ENCODE data around the gene FBN2. TPM values are rescaled to one million over a fixed set of nuclear protein-coding genes. Genes with fewer than 3 reads are reported as not detected.
"Not testable (repeated sequence)": the region's sequence is repeated elsewhere in the genome, so short reads cannot be mapped to it uniquely, and the experiment has no call there.

The FBN2 gene
- total RNA-seq, 6 experiments from 2014 or later: 0.06 to 0.98 (median 0.45) TPM

- Histone ChIP-seq H3K27me3 (no peaks in the 10 kb centered on the region), H3K27ac (no peak overlapping the region), H3K36me3 (no peaks in the 10 kb centered on the region), H3K4me1 (no peaks in the 10 kb centered on the region), H3K4me3 (no peak overlapping the region), H3K9me3 (no peaks in the 10 kb centered on the region)
- TF ChIP-seq CTCF (IDR thresholded peaks at IDR 0.05): no peak
- TF ChIP-seq POLR2A (IDR thresholded peaks at IDR 0.05): no peak
- ATAC-seq (no peak), DNase-seq (no peak)
- 63% methylated on average over 8 of the region's 8 CpGs for WGBS (ENCODE audit: insufficient coverage, low coverage, low lambda C conversion rate, missing lambda C conversion rate)
- intact Hi-C loops (cut with DNase I): no loop called here
Observed at GRCh38 chr5:128328446-128328845, 209.6 kb downstream of the FBN2 start.

GRCh38 chr5:128328007-128328406 lies 210.0 kb downstream of the FBN2 start:
- H3K4me3 ChIP-seq: no peak overlapping the region
- ATAC-seq (no peak), DNase-seq (no peak)
- 7% methylated on average over 1 of the region's 1 CpG for WGBS (ENCODE audit: insufficient coverage, low coverage, low lambda C conversion rate, missing lambda C conversion rate)
- TF ChIP-seq CTCF (IDR thresholded peaks at IDR 0.05) (no peak), POLR2A (IDR thresholded peaks at IDR 0.05) (no peak)
- H3K36me3 ChIP-seq: no peaks in the 10 kb centered on the region
- no peaks in the 10 kb centered on the region for H3K27me3 ChIP-seq
- no peak overlapping the region for H3K27ac ChIP-seq
- intact Hi-C loops (cut with DNase I): no loop called here
- no peaks in the 10 kb centered on the region for H3K4me1 ChIP-seq
- no peaks in the 10 kb centered on the region for H3K9me3 ChIP-seq

- WGBS (ENCODE audit: insufficient coverage, low coverage, low lambda C conversion rate, missing lambda C conversion rate): 52% methylated on average over 3 of the region's 4 CpGs
- intact Hi-C loops (cut with DNase I); DNase-seq; H3K4me3 ChIP-seq; H3K9me3 ChIP-seq; H3K27me3 ChIP-seq; H3K36me3 ChIP-seq; H3K27ac ChIP-seq; H3K4me1 ChIP-seq; ATAC-seq: not testable (repeated sequence)
Observed at GRCh38 chr5:128321418-128321817, 216.6 kb downstream of the FBN2 start.

- intact Hi-C loops (cut with DNase I): no loop called here
- no peak for DNase-seq
- no peaks in the 10 kb centered on the region for H3K36me3 ChIP-seq
- ATAC-seq: no peak
- no peak overlapping the region for H3K27ac ChIP-seq
- TF ChIP-seq POLR2A (IDR thresholded peaks at IDR 0.05) (no peak), CTCF (IDR thresholded peaks at IDR 0.05) (no peak)
- H3K9me3 ChIP-seq: no peaks in the 10 kb centered on the region
- 70% methylated on average over 2 of the region's 2 CpGs for WGBS (ENCODE audit: insufficient coverage, low coverage, low lambda C conversion rate, missing lambda C conversion rate)
- no peaks in the 10 kb centered on the region for H3K4me1 ChIP-seq
- no peak overlapping the region for H3K4me3 ChIP-seq
- no peaks in the 10 kb centered on the region for H3K27me3 ChIP-seq
Observed at GRCh38 chr5:128318691-128319090, 219.4 kb downstream of the FBN2 start.

- H3K27me3 ChIP-seq: no peaks in the 10 kb centered on the region
- H3K4me1 ChIP-seq: no peaks in the 10 kb centered on the region
- H3K27ac ChIP-seq: no peak overlapping the region
- no peak overlapping the region for H3K4me3 ChIP-seq
- ATAC-seq: no peak
- H3K36me3 ChIP-seq: no peaks in the 10 kb centered on the region
- H3K9me3 ChIP-seq: no peaks in the 10 kb centered on the region
- WGBS (ENCODE audit: insufficient coverage, low coverage, low lambda C conversion rate, missing lambda C conversion rate): 54% methylated on average over 1 of the region's 1 CpG
- no peak for DNase-seq
- intact Hi-C loops (cut with DNase I): no loop called here
- no peak for TF ChIP-seq CTCF (IDR thresholded peaks at IDR 0.05)
- no peak for TF ChIP-seq POLR2A (IDR thresholded peaks at IDR 0.05)
Observed at GRCh38 chr5:128317481-128317880, 220.6 kb downstream of the FBN2 start.
